ENCODE results near the gene GEMIN8. TPM values are rescaled to one million over a fixed set of nuclear protein-coding genes. Genes with fewer than 3 reads are reported as not detected.

The GEMIN8 gene
- total RNA-seq (2012; rRNA removed), result 8.3 and 9.6 TPM in 2 replicates

DNA sequence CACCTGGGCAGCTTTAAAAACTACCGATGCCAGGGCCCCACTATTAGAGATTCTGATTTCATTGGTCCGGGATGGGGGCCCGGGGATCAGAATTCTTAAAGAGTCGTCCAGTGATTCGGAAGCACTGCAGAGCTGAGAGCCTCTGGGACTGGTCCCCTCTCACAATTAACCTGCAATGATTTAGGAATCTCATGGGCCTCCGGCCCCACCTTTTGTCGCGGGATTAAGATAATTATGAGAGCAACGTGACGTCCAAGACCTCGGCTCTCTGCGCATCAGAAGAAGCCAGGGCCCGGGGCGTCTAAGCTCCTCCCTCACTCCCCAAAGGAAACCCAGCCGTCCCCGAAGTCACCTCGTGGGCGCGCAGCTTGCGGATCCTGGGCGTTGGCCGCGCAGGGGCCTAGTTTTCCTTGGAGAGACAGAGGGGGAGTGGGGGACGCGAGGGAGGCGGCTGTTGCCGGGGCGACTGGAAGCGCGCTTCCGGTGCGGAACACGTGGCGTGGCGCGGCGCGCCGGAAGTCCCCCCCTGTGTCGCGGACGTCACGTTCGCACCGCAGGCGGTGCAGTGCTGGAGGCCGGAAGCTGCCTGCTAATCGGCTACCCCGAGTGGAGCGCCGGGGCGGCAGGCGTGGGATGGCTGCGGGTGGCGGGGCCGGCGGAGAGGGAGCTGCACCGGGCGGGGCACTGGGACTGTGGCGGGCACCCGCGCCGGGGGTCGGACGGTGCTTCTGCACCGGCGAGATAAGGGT, at the start of gene GEMIN8:
Gene GEMIN8, minus strand, starts transcription at position 468 of the 749 bp plus-strand sequence. CDS start 8,414 bp downstream, outside the sequence.
- Histone ChIP-seq H3K36me3 (ENCODE audit: insufficient read depth, low read length) (no peaks in the 10 kb centered on the region), H3K4me2 (ENCODE audit: low read length) (peak within 1 kb of the TSS; percentile 84), H3K9ac (ENCODE audit: low read depth, low read length) (peak within 1 kb of the TSS; percentile 91), H3K4me3 (ENCODE audit: low read length) (peak within 1 kb of the TSS; percentile 81), H3K4me1 (ENCODE audit: control insufficient read depth, insufficient read depth, low read length) (peaks cover 33% of the 10 kb centered on the region), H3K9me3 (replicated peaks; ENCODE audit: low read length) (no peaks in the 10 kb centered on the region), H3K27me3 (ENCODE audit: control insufficient read depth, insufficient read depth, low read length) (no peaks in the 10 kb centered on the region)

DNA sequence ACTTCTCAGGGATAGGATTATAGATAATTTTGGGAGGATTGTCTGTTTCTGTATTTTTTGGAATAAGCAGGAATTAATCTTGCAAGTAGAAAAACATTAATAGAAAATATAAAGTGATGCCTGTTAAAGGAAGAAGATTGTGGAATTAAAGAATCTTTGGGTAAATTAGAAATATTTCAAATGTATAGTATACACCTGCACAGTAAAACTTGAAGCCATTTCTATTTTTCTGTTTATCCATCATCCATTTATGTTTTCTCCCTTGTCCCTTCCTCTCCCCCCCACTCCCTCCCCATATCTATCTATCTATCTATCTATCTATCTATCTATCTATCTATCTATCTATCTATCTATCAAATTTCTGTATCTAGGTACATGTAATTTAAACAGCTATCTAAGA, 46.9 kb upstream of the GEMIN8 start:
- H3K4me1 ChIP-seq (ENCODE audit: control insufficient read depth, insufficient read depth, low read length), result no peaks in the 10 kb centered on the region
- H3K27me3 ChIP-seq (ENCODE audit: control insufficient read depth, insufficient read depth, low read length), result peaks cover 4% of the 10 kb centered on the region
- H3K4me3 ChIP-seq (ENCODE audit: low read length), result no peak overlapping the region
- no peak overlapping the region for H3K4me2 ChIP-seq (ENCODE audit: low read length)
- H3K9ac ChIP-seq (ENCODE audit: low read depth, low read length), result no peak overlapping the region
- no peaks in the 10 kb centered on the region for H3K36me3 ChIP-seq (ENCODE audit: insufficient read depth, low read length)
- no peaks in the 10 kb centered on the region for H3K9me3 ChIP-seq (replicated peaks; ENCODE audit: low read length)

- Histone ChIP-seq H3K27me3 (ENCODE audit: control insufficient read depth, insufficient read depth, low read length) (no peaks in the 10 kb centered on the region), H3K4me1 (ENCODE audit: control insufficient read depth, insufficient read depth, low read length) (no peaks in the 10 kb centered on the region), H3K4me2 (ENCODE audit: low read length) (no peak overlapping the region), H3K9me3 (replicated peaks; ENCODE audit: low read length) (no peaks in the 10 kb centered on the region), H3K9ac (ENCODE audit: low read depth, low read length) (no peak overlapping the region), H3K4me3 (ENCODE audit: low read length) (no peak overlapping the region), H3K36me3 (ENCODE audit: insufficient read depth, low read length) (no peaks in the 10 kb centered on the region)
These were observed 43.9 kb upstream of the GEMIN8 start for GRCh38 chrX:14073556-14073955.

DNA sequence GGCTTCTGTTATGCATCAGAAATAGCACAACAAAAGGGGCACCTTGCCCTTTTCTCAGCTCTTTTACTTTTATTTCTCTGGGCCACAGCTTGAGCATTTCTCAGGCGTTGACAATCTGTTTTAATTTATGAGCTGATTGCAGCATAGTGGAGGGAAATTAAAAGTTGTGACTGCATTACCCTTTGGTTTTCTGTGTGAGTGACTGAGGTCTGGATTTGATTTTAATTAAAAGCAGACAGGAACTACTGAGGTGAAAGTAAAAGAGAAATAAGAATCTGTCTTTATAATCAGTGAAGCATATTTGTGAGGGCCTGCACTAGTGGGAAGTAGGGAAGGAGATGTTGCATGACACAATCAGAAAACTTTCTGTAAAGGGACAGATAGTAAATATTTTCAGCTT, 43.4 kb upstream of the GEMIN8 start:
- Histone ChIP-seq H3K4me1 (ENCODE audit: control insufficient read depth, insufficient read depth, low read length) (no peaks in the 10 kb centered on the region), H3K27me3 (ENCODE audit: control insufficient read depth, insufficient read depth, low read length) (no peaks in the 10 kb centered on the region), H3K4me2 (ENCODE audit: low read length) (no peak overlapping the region), H3K36me3 (ENCODE audit: insufficient read depth, low read length) (no peaks in the 10 kb centered on the region), H3K9ac (ENCODE audit: low read depth, low read length) (no peak overlapping the region), H3K4me3 (ENCODE audit: low read length) (no peak overlapping the region), H3K9me3 (replicated peaks; ENCODE audit: low read length) (no peaks in the 10 kb centered on the region)

DNA sequence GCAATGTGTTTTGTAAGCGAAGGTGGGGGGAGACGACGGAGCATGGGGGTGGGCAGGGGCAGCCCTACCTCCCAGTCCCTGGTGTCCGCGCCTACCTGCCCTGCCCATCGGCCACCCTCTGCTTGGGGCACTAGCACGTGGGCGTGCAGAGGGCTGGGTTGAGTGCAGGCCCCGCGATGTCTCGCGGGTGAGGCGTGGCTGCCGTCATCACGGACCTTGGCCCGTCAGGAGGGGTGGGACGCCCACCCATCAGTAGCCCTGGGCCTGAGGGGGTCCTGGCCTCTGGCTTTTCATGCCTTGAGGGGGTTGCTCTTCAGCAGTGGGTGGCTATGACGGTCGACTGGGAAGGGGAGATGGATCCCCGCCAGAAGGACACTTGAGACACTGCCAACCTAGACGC, 36.1 kb upstream of the GEMIN8 start:
- no peak overlapping the region for H3K4me3 ChIP-seq (ENCODE audit: low read length)
- H3K4me1 ChIP-seq (ENCODE audit: control insufficient read depth, insufficient read depth, low read length), result no peaks in the 10 kb centered on the region

GRCh38 chrX:14064626-14065432, 35.1 kb upstream of the GEMIN8 start:
- H3K9me3 ChIP-seq (replicated peaks; ENCODE audit: low read length), result no peaks in the 10 kb centered on the region
- no peak overlapping the region for H3K4me2 ChIP-seq (ENCODE audit: low read length)
- H3K4me3 ChIP-seq (ENCODE audit: low read length), result no peak overlapping the region
- H3K9ac ChIP-seq (ENCODE audit: low read depth, low read length), result no peak overlapping the region
- no peaks in the 10 kb centered on the region for H3K36me3 ChIP-seq (ENCODE audit: insufficient read depth, low read length)
- H3K27me3 ChIP-seq (ENCODE audit: control insufficient read depth, insufficient read depth, low read length), result no peaks in the 10 kb centered on the region
- no peaks in the 10 kb centered on the region for H3K4me1 ChIP-seq (ENCODE audit: control insufficient read depth, insufficient read depth, low read length)

More for the DNA sequence above, 36.1 kb upstream of the GEMIN8 start:
- Histone ChIP-seq H3K27me3 (ENCODE audit: control insufficient read depth, insufficient read depth, low read length) (no peaks in the 10 kb centered on the region), H3K4me2 (ENCODE audit: low read length) (no peak overlapping the region), H3K9me3 (replicated peaks; ENCODE audit: low read length) (no peaks in the 10 kb centered on the region), H3K36me3 (ENCODE audit: insufficient read depth, low read length) (no peaks in the 10 kb centered on the region), H3K9ac (ENCODE audit: low read depth, low read length) (no peak overlapping the region)

DNA sequence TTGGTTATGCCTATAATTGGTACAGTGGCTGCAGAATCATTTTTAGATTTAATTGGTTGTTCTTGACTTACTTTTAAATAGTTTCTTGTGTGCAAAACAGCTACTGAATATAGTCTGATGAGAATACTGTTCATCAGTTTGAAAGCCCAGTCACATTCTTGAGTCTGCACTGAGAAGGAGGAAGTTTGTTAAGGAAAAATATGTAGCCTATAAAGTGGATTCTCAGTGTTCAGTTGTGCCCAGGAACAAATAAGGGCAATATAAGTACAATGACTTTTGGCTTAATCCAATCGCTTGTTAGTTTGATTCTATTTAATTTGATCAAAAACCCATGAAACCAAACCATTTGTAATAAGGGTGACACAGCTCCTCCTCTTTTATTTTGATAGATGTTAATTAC, 32.8 kb upstream of the GEMIN8 start:
- H3K36me3 ChIP-seq (ENCODE audit: insufficient read depth, low read length), result no peaks in the 10 kb centered on the region
- no peak overlapping the region for H3K4me3 ChIP-seq (ENCODE audit: low read length)
- no peak overlapping the region for H3K4me2 ChIP-seq (ENCODE audit: low read length)
- H3K4me1 ChIP-seq (ENCODE audit: control insufficient read depth, insufficient read depth, low read length), result no peaks in the 10 kb centered on the region
- H3K27me3 ChIP-seq (ENCODE audit: control insufficient read depth, insufficient read depth, low read length), result no peaks in the 10 kb centered on the region
- no peak overlapping the region for H3K9ac ChIP-seq (ENCODE audit: low read depth, low read length)
- no peaks in the 10 kb centered on the region for H3K9me3 ChIP-seq (replicated peaks; ENCODE audit: low read length)

- H3K4me1 ChIP-seq (ENCODE audit: control insufficient read depth, insufficient read depth, low read length), result no peaks in the 10 kb centered on the region
- no peaks in the 10 kb centered on the region for H3K36me3 ChIP-seq (ENCODE audit: insufficient read depth, low read length)
- no peak overlapping the region for H3K4me3 ChIP-seq (ENCODE audit: low read length)
- H3K9ac ChIP-seq (ENCODE audit: low read depth, low read length), result no peak overlapping the region
- peaks cover 5% of the 10 kb centered on the region for H3K27me3 ChIP-seq (ENCODE audit: control insufficient read depth, insufficient read depth, low read length)
- H3K4me2 ChIP-seq (ENCODE audit: low read length), result no peak overlapping the region
- H3K9me3 ChIP-seq (replicated peaks; ENCODE audit: low read length), result no peaks in the 10 kb centered on the region
These were observed 26.5 kb upstream of the GEMIN8 start for GRCh38 chrX:14056206-14056605.

DNA sequence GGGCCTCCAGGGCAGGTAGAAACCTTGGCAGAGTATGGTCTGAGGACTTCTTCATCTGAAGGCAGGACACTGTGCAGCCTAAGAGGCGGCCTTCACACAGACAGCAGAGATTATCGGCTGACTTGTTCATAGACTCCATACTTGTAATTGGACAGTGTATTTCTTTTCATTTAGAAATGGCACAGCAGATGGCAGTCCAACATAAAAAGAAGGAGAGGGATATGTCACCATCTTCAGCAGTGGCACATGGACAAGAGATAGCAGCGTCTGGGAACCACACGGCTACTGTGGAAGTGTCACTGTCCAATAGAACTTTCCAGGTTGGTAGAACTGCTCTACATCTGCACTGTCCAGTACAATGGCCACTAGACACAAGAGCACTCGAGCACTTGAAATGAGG, 21.7 kb upstream of the GEMIN8 start:
- Histone ChIP-seq H3K9me3 (replicated peaks; ENCODE audit: low read length) (no peaks in the 10 kb centered on the region), H3K4me3 (ENCODE audit: low read length) (no peak overlapping the region), H3K9ac (ENCODE audit: low read depth, low read length) (no peak overlapping the region), H3K4me1 (ENCODE audit: control insufficient read depth, insufficient read depth, low read length) (no peaks in the 10 kb centered on the region), H3K36me3 (ENCODE audit: insufficient read depth, low read length) (no peaks in the 10 kb centered on the region), H3K4me2 (ENCODE audit: low read length) (no peak overlapping the region), H3K27me3 (ENCODE audit: control insufficient read depth, insufficient read depth, low read length) (peaks cover 16% of the 10 kb centered on the region)

GRCh38 chrX:14050709-14051108, 21.0 kb upstream of the GEMIN8 start:
- H3K4me3 ChIP-seq (ENCODE audit: low read length), result no peak overlapping the region
- peaks cover 13% of the 10 kb centered on the region for H3K27me3 ChIP-seq (ENCODE audit: control insufficient read depth, insufficient read depth, low read length)

GRCh38 chrX:14043209-14043608, 13.5 kb upstream of the GEMIN8 start:
- no peaks in the 10 kb centered on the region for H3K4me1 ChIP-seq (ENCODE audit: control insufficient read depth, insufficient read depth, low read length)
- no peak overlapping the region for H3K4me3 ChIP-seq (ENCODE audit: low read length)

More at GRCh38 chrX:14050709-14051108, 21.0 kb upstream of the GEMIN8 start:
- Histone ChIP-seq H3K4me1 (ENCODE audit: control insufficient read depth, insufficient read depth, low read length) (no peaks in the 10 kb centered on the region), H3K9me3 (replicated peaks; ENCODE audit: low read length) (no peaks in the 10 kb centered on the region), H3K4me2 (ENCODE audit: low read length) (no peak overlapping the region), H3K36me3 (ENCODE audit: insufficient read depth, low read length) (no peaks in the 10 kb centered on the region), H3K9ac (ENCODE audit: low read depth, low read length) (no peak overlapping the region)

More at GRCh38 chrX:14043209-14043608, 13.5 kb upstream of the GEMIN8 start:
- H3K9me3 ChIP-seq (replicated peaks; ENCODE audit: low read length), result no peaks in the 10 kb centered on the region
- no peak overlapping the region for H3K4me2 ChIP-seq (ENCODE audit: low read length)
- no peak overlapping the region for H3K9ac ChIP-seq (ENCODE audit: low read depth, low read length)
- peaks cover 25% of the 10 kb centered on the region for H3K27me3 ChIP-seq (ENCODE audit: control insufficient read depth, insufficient read depth, low read length)
- H3K36me3 ChIP-seq (ENCODE audit: insufficient read depth, low read length), result no peaks in the 10 kb centered on the region
